ENCODE results near the gene ARF1.

The ARF1 gene

DNA sequence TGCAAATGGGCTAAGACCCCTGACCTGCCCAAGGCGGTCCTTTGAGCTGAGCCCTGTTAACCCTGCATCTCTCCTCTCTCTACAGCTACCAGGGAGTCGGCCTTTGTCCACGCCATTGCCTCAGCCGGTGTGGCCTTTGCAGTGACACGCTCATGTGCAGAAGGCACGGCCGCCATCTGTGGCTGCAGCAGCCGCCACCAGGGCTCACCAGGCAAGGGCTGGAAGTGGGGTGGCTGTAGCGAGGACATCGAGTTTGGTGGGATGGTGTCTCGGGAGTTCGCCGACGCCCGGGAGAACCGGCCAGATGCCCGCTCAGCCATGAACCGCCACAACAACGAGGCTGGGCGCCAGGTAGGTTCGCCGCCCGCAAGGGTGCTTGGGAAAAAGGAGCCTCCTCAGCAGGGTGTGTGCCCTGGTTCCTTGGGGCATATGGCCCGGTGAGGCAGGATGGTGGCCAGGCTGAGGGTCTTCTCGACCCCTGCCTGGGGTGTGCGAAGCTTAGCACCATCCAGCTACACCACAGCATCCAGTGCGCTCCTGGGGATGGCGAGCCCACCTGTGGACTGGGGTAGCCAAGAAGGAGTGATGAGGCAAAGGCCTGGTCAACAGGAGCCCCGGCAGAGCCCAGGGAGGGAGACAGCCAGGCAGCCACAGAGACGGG is 31.8 kb upstream of the ARF1 start:
- no peak for DNase-seq (ENCODE audit: low read depth)

DNA sequence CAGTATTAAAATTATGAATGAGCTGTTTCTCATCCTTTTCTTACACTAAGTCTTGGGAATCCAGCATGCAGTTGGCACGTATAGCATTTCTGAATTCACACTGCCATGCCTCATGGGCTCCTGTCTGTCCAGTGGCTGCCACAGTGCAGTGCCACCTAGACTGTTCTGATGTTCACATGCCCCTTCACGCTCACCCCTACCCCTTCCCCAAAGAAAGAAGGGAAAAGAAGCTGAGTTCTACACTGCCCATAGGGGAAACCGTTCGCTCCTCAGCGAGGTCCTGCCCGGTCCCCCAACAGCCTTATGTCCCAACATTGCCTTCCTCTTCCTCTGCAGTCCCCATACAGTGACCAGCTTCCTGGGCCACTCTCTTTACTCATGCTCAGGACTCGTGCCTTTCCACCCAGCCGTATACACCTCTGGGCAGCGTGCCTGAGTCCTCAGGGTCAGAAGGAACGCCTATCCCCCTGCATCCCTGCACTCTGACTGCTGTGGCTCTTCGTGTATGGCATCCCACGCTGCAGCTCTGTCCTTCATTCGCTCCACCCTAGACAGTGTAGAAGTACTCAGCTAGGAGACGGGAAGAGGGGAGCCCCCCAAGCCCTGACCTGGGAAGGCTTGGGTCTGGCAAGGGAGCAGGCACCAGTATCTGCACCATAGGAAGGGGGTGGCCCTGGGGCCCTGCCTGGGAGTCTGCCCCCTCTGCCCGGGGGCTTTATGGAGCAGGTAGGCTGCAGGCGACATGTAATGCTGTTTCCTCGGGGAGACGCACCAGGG is 24.1 kb upstream of the ARF1 start:
- DNase-seq (ENCODE audit: low read depth) = no peak

DNA sequence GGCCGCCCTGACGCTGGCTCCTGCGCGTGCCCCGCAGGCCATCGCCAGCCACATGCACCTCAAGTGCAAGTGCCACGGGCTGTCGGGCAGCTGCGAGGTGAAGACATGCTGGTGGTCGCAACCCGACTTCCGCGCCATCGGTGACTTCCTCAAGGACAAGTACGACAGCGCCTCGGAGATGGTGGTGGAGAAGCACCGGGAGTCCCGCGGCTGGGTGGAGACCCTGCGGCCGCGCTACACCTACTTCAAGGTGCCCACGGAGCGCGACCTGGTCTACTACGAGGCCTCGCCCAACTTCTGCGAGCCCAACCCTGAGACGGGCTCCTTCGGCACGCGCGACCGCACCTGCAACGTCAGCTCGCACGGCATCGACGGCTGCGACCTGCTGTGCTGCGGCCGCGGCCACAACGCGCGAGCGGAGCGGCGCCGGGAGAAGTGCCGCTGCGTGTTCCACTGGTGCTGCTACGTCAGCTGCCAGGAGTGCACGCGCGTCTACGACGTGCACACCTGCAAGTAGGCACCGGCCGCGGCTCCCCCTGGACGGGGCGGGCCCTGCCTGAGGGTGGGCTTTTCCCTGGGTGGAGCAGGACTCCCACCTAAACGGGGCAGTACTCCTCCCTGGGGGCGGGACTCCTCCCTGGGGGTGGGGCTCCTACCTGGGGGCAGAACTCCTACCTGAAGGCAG is 23.4 kb upstream of the ARF1 start:
- no peak for DNase-seq (ENCODE audit: low read depth)

DNA sequence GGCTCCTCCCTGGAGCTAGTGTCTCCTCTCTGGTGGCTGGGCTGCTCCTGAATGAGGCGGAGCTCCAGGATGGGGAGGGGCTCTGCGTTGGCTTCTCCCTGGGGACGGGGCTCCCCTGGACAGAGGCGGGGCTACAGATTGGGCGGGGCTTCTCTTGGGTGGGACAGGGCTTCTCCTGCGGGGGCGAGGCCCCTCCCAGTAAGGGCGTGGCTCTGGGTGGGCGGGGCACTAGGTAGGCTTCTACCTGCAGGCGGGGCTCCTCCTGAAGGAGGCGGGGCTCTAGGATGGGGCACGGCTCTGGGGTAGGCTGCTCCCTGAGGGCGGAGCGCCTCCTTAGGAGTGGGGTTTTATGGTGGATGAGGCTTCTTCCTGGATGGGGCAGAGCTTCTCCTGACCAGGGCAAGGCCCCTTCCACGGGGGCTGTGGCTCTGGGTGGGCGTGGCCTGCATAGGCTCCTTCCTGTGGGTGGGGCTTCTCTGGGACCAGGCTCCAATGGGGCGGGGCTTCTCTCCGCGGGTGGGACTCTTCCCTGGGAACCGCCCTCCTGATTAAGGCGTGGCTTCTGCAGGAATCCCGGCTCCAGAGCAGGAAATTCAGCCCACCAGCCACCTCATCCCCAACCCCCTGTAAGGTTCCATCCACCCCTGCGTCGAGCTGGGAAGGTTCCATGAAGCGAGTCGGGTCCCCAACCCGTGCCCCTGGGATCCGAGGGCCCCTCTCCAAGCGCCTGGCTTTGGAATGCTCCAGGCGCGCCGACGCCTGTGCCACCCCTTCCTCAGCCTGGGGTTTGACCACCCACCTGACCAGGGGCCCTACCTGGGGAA is 22.7 kb upstream of the ARF1 start:
- DNase-seq (ENCODE audit: low read depth) = no peak

DNA sequence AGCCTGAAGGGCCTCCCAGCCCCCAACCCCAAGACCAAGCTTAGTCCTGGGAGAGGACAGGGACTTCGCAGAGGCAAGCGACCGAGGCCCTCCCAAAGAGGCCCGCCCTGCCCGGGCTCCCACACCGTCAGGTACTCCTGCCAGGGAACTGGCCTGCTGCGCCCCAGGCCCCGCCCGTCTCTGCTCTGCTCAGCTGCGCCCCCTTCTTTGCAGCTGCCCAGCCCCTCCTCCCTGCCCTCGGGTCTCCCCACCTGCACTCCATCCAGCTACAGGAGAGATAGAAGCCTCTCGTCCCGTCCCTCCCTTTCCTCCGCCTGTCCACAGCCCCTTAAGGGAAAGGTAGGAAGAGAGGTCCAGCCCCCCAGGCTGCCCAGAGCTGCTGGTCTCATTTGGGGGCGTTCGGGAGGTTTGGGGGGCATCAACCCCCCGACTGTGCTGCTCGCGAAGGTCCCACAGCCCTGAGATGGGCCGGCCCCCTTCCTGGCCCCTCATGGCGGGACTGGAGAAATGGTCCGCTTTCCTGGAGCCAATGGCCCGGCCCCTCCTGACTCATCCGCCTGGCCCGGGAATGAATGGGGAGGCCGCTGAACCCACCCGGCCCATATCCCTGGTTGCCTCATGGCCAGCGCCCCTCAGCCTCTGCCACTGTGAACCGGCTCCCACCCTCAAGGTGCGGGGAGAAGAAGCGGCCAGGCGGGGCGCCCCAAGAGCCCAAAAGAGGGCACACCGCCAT is 21.9 kb upstream of the ARF1 start:
- DNase-seq (ENCODE audit: low read depth) = no peak

DNA sequence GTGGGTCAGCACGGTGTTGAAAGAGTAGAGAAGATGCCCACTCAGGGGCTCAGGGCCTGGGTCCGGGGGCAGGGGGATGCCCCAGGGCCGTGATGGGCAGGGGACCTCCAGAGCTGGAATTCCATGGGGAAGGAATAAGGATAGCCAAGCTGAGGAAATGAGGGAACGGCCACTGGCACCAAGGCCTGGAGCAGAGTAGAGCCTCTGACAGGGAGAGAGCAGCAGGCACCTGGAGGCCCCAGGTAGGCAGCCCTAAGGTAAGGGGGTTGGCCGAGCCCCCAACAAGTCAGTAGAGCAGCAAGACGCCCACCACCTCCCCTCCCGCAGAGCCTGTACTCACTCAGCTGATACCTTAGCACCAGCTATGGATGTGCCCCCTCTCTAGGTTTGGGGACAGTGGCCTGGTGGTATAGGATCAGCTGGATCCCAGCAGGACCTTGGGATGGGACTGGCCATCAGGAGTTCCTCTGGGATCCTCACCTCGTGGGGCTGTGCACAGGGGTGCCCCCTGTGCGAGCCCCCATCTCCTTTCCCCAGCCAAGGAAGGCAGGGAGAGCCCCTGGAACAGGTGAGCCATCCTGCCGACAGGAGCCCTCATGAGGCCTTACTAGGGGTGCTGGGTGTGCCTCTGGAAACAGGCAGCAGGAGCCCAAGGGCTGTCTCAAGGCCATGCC is 21.0 kb upstream of the ARF1 start:
- no peak for DNase-seq (ENCODE audit: low read depth)

DNA sequence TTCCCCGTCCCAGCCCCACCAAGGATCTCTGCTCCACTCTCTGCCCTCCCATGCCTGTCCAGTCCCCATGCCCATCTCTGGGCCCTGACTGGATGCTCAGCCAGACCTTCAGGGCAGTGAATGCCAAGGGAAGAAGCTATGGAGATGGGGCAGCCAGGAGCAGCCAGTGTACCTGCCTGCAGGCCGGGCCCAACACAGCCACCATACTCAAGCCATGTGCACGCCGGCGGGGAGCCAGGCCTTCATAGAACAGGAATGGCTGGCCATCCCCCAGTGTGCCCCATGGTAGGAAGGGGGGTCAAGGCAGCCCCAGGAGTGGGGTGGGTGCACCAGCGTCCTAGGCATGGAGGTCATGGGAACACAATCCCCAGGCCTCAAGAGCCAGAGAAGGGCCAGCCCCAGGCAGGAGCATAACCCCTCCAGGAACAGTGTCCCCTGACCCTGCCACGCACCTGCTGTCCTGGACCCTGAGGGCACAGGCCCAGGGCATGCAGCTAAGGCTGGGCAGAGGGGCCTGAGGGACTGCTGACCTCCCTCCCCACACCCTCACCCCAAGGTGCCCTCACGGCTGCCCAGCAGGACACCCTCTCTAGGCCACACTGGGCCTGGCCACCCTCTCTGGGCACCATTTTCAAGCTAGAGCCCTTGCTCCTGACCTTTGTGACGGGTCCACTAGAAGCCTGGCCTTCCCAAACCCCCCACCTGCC is 20.3 kb upstream of the ARF1 start:
- no peak for DNase-seq (ENCODE audit: low read depth)

DNA sequence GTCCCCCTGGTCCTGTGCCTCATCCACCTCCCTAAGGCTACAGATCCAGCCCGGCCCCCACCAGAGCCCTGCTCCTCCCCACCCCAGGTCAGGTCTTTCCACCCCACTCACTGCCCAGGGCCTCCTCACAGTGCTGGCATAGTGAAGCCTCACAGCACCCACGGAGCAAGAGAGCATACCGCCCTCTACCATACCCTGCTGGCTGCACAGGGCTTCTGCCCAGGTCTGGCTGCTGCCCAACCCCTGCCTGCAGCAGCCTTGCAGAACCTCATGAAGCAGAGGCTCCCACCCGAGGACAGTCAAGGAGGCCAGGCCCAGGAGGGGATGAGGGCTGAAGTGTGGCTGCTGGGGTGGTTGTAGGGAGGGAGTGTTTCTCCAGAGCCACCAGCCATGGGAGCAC is 19.7 kb upstream of the ARF1 start:
- no peak for DNase-seq (ENCODE audit: low read depth)

DNA sequence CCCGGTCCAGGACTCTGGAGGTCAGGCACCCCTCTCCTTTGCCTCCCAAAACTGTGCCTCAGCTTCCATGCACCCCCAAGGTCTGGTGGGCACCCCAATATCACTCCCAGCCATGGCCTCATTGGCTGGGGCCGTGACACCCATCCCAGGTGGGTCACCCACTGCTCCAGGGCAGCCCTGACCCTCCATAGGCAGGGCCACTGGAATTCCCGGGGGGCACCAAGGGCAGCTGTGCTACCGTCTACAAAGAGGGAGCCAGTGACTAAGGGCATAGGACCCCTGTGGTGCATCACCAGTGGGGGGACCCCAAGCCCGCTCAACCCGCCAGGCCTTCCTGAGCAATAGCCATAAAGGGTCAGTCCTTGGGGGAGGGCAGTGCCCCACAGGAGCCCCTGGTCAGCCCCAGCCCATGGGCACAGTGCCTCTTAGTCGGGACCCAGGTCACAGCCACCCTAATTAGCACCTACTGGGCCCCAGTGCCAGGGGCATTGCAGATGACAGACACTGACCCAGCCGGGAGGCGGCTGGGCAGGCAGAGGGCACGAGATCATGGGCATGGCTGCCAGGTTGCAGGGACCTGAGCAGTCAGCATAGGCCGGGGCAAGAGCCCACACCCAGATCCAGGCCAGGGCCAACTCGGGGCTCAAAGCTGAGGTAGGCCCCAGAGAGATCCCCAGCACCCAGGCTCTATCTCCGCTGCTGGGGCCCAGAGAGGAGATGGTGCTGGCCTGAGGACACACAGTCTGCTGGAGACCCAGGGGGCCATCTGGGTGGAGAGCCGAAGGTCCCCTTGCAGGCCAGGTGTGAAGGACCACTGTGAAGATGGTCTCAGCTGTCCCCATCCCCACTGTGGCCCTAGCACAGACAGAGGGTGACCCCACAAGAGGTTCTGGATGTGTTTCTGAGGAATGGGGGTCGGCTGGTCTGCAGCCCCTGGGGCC is 19.0 kb upstream of the ARF1 start:
- DNase-seq (ENCODE audit: low read depth) = no peak

DNA sequence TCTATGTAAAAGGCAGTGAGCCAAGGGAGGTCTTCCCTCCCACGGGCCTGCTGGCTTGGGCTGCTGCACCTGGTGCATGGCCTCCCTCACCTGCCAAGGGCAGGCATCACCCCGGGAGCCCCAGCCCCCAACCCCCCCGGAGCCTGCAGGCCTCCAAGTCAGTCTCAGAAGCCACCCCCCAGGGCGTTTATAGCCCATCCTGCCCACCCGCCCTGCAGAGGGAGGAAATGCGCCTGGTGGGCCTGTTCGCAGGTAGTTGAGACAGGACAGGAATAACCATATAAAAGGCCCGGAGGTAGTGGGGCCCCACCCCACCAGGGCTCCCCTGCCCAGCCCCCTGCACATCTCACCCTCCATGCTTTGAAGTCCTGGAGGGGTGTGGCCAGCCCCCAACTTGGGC is 18.2 kb upstream of the ARF1 start:
- no peak for DNase-seq (ENCODE audit: low read depth)

DNA sequence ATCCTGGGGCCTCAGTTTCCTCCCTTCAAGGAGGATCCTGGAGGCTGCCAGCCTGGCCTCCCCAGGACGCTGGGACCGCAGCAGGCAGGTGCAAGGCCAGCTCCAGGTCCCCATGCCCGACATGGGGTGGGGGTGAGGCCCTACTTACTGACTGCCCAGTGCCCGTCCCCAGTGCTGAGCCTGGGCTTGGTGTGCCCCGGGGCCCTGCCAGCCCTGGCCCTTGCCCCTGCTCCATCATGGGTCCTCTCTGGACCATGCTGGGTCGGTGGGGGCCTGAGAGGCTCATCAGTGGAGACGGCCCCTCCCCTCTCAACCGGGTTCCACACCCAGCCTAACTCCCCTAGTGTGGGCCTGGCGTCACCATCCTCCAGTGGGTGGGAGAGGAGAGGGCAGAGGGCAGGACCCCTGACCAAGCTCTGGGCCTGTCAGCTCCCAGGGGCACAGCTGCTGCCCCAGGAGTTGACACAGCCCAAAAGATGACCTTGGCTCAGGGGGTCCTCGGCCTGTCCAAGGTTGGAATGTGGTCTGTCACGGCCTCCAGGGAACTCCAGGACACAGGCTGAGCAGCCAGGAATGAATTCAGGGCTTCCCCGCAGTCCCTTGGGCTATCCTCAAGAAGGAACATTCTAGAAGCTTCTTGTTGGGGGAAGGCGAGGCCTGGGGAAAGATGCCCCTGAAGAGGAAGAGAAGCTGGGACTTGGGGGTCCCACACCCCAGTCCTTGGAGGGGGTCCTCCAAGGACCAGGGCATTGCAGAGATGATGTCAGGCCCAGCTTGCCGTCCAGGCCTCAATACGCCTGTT is 17.6 kb upstream of the ARF1 start:
- no peak for DNase-seq (ENCODE audit: low read depth)

DNA sequence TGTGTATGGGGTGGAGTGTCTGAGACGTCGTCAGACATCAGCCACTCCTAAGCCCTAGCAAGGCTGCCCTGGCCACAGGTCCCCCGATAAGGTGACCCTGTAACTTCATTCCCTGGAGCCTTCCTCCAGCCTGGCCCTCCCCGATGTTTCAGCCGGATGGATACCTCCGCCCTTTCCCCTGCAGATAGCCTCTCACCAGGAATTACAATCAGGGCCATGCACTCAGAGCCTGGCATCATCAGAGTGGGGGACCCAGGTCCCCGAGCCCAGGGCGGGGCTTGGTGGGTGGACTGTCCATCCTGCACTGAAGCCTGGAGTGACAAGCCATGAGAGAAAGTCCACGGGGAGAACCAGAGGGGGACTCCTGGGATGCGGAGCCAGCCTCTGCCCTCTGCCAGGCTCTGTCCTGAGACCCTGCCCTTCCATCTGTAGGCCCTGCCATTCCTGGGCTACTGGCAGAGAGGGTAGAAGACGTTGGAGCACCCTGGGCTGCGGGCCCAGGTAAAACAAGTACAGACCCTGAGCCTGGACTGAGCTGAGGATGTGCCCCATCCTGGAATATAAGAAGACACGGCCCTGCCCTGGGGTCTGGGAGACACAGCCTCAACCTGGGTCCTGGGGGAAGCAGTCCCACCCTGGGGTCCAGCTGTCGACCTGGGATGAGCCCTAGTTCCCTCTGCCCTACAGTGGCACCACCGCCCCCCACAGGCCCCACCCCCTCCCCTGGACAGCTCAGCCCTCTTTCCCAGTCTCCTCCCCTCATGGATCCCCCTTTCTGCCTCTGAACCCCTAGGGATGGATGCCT is 16.8 kb upstream of the ARF1 start:
- DNase-seq (ENCODE audit: low read depth) = no peak

DNA sequence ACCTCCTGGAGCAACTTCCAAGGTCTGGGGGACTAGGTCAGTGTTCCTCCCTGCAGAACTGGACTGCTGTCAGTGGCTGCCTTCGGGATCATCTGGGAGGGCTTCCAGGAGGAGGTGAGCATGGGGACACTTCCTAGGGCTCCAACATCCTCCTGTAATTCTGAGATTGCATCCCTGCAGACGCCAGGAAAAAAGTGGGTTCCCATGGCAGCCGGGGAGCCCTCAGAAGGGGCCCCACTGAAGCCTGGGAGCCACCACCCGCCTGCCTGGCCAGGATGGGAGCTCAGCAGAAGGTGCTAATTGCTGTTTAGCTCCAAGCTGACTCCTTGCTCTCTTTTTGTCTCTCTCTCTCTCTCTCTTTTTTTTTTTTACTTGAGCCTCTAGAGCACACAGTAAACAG is 16.1 kb upstream of the ARF1 start:
- DNase-seq (ENCODE audit: low read depth) = no peak

DNA sequence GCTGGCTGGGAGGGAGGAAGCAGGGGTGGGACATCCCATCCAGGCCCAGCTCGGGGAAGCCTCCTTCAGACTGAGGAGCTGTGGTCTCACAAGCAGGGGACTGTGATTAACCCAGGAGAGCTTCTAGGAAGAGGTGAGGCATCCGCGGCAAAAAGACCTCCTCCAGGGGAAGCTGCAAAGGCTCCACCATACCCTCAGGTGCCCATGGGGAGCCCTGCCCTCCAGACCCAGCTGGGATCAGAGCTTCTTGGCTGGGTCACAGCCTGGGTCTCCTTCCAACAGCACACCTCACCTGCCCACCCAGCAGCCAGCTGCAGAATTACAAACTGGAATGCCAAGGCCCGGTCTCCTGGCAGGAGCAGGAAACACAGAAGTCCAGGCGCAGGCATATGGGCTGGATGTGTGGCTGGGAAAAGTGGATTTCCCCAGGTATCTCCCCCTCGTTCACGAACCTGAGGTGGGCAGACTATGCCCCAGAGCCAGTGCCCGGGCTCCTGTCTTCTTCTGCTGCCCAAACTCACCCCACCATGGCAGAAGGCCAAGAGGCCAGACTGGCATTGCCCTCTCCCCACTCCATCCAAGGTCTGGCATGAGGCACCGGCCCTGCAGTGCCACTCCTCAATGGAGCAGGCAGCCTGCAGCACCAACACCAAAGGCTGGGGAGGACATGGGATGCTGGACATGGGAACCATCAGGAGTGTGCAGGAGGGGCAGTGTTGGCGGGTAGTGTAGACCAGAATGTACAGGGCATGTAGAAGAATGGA is 15.4 kb upstream of the ARF1 start:
- DNase-seq (ENCODE audit: low read depth) = no peak

DNA sequence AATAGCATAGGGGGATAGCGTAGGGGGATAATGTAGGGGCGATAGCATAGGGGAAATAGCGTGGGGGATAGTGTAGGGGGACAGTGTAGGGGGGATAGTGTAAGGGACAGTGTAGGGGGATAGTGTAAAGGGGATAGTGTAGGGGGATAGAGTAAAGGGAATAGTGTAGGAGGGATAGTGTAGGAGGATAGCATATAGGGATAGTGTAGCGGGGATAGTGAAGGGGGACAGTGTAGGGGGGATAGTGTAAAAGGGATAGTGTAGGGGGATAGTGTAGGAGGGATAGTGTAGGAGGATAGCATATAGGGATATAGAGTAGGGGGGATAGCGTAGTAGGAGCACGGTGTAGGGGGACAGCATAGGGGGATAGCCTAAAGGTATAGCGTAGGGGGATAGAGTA is 14.1 kb upstream of the ARF1 start:
- DNase-seq (ENCODE audit: low read depth) = no peak

DNA sequence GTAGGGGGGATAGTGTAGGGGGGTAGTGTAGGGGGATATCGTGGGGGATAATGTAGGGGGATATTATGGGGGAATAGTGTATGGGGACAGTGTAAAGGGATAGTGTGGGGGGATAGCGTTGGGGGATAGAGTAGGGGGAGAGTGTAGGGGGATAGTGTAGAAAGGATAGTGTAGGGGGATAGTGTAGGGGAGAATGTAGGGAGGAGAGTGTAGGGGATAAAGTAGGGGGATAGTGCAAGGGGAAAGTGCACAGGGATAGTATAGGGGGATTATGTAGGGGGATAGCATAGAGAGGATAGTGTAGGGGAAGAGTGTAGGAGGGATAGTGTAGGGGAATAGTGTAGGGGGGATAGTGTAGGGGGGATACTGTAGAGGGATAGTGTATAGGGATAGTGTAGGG is 12.3 kb upstream of the ARF1 start:
- no peak for DNase-seq (ENCODE audit: low read depth)

DNA sequence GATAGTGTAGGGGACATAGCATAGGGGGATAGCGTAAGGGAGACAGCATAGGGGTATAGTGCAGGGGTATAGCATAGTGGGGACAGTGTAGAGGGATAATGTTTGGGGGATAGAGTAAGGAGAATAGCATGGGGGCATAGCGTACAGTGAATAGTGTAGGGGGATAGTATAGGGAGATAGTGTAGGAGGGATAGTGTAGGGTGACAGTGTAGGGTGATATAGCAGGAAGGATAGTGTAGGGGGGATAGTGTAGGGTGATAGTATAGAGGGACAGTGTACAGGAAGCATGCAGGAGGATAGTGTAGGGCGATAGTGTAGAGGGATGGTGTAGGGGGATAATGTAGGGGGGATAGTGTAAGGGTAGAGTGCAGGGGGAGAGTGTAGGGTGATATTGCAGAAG is 11.7 kb upstream of the ARF1 start:
- no peak for DNase-seq (ENCODE audit: low read depth)
